CD4-positive, alpha-beta T cell treated with Interferon alpha-2 for 1 hour (primary cell): ENCODE measurements around the gene PARM1.
"Not testable (repeated sequence)": the region's sequence is repeated elsewhere in the genome, so short reads cannot be mapped to it uniquely, and the experiment has no call there.

Experiments used
- DNase-seq, 2 donors: peaks; one replicate each; pipeline ENCODE4 v3.0.0-alpha.2; 2020 to 2022

PARM1 gene

DNA sequence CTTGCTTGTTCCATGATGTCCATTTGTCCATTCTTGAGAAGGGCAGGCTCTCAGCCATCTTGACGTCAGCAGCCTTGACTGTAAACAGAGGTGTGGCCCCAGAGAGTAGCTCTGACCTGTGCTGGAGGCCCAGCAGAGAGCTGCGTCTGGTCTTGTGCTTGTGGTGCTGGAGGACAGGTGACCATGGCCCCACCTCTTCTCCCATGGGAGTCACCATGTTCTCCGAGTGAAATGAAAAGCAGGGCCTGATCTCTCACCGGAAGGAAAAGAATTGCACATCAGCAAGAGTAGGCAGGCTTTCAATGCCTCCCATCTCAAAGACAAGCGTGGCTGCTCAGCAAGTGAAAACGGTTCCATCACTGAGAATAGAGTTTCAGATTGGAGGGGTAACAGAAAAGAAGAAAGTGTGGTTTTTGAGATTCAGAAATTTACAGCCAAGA is 11.5 kb downstream of the PARM1 start:
- no peak for DNase-seq

DNA sequence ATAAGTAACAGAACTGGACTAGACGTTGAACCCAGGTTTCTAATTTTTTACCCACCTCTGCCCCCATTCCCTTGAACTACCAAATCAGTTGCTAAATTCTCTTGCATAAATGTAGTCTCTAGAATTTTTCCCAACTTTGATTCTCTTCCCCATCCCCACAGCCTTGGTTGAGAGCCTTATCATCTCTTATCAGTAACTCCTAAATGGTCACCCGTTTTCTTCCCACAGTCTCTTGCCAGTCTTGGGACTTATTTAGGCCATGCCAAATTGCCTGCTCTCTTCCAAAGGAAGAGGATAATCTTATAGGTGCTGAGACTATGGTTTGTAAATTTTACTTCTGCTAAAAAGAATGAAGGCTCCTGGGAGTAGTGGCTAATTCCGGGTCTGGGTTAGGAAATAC is 13.3 kb downstream of the PARM1 start:
- no peak for DNase-seq

DNA sequence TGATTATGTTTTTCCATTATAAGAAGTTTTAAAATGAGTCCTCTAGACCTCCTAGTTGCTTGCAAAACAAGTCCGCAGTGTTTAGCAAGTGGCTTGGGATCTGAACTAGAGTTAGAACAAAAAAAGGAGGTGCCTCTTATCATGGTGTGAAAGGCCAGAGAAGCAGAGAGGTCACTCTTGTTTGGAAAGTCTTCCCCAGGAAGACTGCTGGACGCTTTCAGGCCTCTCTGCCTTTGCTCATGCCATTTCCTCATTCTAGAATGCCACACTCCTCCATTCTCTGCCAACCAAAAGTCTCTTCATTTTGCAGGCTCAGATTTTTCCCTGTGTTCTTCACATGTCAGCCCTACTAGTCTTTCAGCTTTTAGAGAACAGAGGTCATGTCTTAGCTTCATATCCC is 14.9 kb downstream of the PARM1 start:
- no peak for DNase-seq

DNA sequence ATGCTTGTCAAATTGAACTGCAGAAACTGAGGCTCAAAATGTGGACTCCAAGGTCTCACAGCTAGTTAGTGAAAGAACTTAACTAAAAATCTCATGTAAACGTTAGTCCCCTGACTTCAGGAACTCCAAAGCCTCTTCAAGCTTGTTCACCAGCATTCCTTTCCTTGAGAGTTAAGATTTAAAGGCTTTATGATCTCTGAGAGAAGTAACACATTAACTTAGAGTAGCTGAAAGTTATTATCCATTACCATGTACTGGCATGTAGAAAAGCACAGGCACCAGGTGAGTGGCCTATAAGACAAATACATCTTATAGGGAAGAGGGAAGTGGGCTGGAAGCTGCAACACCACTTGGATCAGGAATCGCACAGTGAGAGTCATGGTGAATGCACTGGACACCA is 15.3 kb downstream of the PARM1 start:
- DNase-seq, result no peak

DNA sequence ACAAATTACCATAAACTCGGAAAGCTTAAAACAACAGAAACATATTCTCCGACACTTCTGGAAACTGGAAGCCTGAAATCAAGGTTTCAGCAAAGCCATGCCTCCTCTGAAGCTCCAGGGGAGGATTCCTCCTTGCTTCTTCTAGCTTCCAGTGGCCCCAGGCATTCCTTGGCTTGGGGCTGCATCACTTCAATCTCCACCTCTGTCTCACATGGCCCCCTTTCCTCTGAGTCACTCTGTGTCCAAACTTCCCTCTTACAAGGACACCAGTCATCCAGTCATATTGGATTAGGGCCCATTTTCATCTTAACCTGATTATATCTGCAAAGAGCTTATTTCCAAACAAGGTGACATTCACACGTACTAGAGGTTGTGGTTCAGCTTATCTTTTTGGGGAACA is 17.3 kb downstream of the PARM1 start:
- DNase-seq, result no peak

DNA sequence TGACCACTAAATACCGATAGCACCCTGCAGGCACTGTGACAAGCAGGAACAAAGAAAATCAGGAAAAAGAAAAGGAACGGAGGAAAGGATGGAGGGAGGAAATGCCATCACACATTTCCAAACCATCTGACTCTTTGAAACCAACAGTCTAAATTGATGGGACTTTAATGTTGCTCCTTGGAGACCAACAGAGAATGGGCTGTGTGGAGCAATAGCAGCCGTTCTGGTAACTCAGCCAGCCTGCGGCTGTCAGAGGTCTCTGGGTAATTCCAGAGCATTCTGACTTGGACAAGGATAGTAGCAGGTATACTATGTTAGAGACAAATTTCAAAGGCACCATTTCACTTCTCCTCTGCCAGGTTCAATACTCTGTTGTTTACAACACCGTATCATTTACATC is 18.0 kb downstream of the PARM1 start:
- DNase-seq, result no peak

DNA sequence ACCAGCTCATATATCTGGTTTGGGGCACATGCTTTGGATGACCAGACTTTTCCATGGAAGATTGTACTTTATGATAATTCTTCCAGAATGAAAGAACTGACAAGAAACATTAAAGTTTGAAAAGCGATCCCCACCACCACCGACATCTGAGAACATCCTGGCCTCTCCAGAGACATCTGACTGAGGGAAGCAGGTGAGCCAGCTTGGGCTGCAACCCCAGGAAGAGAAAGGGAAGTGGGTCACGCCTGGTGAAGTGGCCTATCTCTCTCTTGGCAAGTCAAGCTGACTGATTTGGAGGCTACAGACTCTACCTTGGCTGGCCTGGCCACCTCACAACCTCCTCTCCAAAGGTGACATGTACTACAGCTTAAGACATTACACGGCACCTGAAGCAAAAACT is 20.7 kb downstream of the PARM1 start:
- DNase-seq, result no peak

DNA sequence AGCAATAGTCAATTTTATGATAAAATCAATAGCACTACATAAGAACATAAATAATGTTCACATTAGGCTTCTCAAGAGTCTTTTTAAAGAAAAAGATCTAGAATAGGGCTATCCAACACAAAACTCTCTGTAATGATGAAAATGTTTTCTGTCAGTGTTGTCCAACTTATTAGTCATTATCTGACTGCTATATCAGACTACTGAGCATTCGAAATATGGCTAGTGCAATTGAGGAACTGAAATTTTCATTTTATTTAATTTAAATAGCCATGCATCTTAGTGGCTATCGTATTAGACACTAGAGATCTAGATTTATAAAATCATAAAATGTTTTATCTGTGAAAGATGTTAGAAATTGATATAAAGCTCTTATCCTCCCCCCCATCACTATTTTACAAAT is 26.0 kb downstream of the PARM1 start:
- no peak for DNase-seq

DNA sequence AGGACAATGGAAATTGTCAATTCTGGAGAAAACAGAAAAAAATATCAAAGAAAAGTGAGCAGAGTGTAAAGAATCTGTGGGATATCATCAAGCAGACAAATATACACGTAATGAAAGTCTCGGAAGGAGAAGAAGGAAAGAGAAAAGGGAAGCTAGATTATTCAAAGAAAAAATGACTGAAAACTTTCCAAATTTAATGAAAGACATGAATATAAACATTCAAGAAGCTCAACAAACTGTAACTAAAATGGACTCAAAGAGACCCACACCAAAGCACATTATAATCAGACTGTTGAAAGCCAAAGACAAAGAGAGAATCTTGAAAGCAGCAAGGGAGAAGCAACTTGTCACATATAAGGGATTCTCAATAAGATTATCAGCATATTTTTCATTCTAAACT is 28.3 kb downstream of the PARM1 start:
- DNase-seq, result no peak

DNA sequence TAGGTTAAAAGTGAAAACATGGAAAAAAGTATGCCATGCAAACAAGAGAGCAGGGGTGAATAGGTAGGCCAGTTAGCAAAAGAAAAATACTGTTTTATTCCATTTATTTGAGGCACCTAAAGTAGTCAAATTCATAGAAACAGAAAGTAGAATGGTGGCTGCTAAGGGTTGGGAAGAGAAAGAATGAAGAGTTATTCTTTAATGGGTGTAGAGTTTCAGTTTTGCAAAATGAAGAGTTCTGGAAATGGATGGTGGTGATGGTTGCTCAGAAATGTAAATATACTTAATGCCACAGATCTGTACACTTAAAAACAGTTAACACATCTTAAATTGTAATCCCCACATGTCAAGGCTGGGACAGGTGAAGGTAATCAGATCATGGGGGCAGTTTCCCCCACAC is 29.7 kb downstream of the PARM1 start:
- DNase-seq, result no peak

DNA sequence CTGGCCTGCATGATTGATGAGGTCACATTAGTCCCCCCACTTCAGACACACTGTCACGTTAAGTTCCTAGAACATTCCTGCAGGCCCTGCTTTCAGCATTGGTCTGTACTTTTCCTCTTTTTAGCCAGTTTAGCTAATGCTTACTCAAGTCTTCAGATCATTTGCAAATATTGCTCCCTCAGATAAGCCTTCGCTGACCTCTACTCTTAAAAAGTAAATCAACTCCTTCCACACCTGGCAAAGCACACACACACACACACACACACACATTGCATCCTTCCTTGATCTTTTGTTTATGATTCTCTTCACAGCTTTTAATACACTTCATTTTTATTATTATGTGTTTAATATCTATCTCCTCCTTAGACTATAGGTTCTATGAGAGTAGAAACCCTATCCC is 31.4 kb downstream of the PARM1 start:
- no peak for DNase-seq

DNA sequence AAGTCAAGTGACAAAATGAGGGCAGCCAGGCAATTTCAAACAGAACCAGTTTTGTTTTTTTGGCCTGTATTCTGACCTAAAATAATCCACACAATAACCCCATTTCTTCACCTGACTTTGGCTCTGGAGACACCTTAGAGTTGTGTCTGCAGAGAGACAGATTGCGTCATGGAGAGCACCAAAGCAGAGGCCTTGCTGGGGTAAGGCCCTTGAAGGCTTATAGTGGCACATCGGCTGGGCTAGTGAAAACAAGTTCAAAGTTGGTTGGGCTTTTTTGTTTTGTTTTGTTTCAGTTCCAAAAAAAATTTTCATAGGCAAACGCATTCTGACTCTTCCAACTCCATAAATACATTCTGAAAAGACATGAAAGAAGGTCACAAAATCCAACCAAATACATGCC is 34.4 kb downstream of the PARM1 start:
- no peak for DNase-seq

DNA sequence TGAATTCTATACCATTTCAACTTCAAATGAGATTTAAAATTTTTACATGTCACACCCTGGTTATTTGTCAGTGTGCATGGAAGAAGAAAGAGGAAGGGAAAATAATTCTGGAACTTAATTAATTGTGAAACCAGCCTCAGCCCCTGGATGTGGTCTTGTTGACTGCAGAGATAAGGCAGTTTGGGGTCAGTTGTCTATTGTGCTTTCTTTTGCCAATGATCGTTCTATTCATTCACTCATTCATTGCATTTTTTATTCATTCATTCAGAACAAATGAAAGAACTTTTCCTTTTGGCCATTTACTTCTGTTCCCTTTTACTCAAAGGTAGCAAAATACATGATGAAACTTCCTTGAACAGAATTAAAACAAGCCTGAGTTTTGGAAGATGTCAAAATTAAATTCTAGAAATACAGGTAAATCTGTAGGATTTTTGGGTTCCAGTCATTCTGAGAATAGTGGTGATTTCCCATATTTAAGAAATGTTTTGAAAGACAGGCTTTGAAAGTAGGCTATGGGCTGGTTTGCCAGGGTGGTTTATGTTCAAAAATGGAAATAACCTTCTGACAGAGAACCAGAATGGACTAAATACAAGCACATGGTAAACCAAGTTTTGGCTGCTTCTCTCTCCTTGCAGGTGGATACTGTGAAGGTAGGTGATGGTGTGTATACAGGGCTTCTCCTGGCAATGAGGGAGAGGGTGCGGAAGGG is 35.7 kb downstream of the PARM1 start:
- no peak for DNase-seq

DNA sequence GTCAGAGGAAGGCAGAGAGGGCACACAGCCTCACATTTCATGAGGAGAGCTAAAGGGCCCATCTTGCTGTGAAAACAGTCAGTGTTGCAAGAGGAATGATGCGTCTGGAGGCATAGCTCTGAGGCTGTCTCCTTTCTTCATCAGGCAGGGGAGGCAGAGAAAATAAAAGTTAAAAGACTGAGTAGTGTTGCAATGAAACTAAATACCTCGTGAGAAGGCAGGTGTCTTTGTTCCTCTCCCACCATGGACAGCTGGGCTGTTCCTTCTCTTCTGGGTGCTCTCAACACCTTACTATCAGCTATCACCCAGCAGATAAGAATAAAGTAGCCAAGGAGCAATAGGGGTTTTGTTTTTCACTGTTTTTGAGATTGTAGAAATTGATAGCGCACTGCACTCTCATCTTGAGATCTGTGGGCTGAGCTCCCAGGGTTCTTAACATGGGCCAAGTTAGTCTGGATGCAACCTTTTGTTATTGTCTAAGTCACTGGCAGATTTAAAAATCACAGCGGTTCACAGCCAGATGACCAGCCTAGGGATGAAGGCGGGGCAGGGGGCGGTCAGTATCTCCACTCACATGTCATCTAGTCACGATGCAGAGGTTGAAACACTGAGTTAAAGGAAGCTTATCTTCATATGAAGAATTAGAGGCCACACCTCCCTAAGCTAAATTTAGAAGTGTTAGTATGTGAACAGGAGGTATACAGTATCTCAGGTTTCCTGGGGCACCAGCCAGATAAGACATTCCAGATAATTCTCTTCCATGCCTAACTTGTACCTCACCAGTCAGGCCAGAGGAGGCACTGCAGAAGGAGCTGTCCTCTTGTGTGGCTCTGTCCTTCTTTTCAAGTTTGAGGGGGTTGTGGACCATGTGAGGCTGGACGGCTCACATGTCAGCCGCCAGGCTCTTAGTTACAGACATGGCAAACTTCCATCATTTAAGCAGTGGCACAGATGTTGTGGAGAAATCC is 36.9 kb downstream of the PARM1 start:
- no peak for DNase-seq

DNA sequence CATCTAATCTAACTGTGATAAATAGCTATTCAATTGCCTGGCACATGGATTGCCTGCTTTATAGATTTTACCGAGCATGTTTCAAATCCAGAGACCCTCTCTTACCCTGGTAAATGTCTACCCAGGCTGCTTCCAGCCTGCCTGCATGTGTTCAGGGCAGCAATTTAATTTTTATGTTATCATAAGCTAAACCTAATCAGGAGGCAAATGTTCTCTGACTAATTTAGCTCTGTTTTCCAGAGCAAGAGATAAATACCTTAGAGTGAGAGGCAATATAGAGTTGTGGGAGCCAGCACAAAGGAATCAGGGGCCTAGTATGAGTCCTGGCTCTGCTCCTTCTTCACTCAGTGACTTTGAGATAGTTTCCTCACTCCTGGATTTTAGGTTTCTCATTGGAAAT is 37.7 kb downstream of the PARM1 start:
- no peak for DNase-seq

DNA sequence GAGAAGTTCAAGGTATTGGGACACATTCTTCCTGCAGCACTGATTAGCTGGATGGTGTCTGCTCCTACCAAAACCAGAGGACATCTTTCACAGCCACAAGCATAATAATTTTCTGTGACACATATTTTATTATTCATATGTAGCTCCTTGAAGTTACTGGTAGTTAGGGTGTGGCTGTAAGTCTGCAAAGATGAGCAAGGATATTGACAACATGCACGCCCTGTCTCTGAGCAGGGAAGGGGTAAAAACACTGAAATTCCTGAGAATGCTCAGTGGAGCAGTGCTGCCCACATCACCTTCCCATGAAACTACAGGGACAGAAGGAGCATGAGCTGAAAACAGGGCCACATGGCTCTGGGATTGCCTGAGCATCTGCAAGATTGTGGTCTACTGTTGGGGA is 38.9 kb downstream of the PARM1 start:
- DNase-seq, result no peak

DNA sequence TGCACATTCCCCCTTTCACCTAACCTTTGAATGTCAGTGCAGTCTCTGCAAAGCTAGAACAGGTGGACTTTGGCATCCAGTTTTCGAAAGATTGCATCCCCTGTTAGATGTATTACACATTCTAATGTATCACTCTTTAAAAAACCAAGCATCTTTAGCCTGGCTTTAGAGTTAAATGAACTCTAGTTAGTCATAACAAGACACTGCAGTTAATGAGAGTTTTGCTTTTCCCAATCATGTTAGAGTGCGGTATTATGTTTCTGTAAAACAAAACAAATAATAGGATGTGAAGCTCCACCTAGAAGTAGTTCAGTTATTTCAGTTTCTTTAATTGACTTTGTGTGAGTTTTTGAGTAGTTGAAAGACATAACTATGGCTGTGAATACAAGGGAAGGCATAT is 42.2 kb downstream of the PARM1 start:
- no peak for DNase-seq

DNA sequence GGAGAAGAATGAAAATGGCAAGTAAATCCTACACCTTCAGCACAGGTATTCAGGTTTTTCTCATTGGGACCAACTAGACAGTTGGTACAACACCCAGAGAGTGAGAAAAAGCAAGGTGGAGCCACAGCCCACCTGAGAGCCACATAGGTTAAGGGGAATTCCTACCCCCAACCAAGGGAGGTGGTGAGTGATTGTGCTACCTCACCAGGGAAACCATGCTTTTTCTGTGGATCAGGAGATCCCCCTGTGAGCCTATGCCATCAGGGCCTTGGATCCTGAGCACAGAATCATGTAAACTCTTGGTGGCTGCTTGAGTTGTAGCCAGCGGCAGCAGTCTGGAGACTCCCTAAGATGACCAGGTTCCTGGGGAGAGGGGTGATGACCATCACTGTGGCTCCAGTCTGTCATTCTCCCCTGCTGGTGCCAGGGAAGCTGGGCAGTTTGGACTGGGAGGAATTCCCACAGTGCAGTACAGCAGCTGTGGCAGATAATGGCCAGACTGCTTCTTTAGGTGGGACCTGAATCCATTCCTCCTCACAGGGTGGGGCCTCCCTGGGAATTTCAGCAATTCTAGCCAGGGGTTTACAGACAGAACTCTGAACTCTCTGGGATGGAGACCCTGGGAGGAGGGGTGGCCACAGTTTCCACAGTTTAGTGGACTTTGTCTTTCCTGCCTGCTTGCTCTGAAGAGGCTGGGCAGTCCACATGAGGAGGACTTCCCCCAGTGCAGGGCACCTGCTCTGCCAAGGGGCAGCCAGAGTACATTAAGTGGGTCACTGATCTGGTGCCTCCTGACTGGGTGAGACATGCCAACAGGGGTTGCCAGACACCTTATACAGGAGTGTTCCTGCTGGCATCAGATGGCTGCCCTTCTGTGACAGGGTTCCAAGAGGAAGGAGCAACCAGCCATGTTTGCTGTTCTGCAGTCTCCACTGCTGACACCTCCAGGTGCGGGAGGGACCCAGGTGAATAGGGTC is 43.2 kb downstream of the PARM1 start:
- no peak for DNase-seq

DNA sequence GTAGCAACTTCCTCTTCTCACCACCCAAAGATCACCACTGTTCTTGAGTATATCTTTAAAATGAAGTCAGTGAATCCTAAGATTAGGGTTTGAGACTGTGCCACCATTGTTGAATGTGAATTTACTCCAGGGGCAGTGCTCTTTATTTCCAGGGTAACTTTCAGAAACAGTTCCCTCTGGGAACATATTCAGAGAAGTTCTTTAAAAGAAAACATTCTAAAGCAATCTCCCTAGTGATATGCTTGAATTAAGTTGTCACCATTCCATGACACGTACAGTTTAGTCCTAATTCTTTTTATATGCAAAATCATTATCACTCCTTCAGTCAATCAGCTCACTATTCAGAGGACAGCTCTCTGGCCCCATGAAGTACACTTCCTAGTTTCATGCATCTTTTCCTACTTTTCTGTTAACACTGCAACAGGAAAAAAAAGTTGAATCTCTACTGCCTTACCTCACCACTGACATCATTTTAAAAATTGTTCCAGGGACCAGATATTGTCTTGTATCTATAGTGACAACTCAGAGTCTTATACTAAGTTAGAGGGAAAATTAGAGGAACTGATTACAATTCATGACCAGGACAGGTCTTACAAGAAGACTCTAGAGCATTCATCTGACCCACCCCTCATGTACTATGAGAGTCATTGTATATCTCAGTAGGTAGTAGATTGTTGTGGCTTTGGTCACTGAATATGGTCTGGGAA is 49.8 kb downstream of the PARM1 start:
- DNase-seq, result no peak

DNA sequence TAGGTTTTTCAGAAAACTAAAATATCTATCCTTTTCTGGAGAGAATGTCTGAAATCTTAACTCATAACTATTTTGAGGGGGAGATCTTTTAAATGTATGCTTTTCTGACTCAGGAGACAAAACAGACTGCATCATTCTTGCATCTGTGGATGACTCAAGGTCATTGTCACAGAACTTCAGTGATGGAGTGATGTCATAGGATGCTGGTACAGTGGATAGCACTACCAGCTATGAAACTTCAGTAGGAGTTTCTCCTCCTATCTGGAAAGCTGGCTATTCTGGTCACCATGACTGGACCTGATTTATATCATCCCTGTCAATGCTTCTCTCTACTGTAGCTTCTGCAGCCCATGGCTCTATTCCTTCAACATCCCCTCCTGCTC is 50.3 kb downstream of the PARM1 start:
- no peak for DNase-seq

DNA sequence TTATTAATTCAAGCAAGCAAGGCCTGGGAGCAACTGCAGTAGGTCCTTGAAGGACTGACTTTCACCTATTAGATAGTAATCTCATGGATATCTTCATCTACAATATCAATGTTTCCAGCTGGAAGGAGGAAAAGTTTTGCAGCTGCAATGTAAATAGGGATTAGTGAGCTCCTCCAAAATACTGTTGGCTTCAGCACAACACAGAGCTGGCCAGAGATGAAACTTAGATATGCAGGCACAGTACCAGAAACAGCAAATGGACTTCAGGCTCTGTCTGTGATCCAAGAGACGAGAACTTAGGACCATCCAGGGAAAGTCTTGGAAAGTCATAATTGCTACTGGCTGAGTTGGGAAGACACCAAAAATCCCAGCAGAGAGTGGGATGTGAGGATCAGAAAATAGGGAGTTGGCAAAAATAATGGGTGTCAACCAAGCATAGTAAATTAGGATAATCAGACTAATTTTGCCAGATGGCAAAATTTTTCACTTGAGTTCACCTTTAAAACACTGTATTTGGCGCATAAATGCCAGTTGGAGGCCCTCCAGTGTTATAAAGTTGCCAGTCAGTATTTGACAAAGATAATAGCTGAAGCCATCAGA is 57.5 kb downstream of the PARM1 start:
- DNase-seq, result no peak

DNA sequence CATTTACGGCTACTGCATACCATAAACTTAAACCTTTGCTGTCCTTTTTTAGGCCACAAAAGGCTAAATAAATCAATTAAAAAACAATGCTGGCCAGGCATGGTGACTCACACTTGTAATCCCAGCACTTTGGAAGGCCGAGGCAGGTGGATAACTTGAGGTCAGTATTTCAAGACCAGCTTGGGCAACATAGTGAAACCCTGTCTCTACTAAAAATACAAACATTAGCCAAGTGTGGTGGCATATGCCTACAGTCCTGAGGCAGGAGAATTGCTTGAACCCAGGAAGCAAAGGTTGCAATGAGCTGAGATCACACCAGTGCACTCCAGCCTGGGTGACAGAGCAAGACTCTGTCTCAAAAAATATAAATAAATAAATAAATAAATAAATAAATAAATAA is 61.5 kb downstream of the PARM1 start:
- DNase-seq, result not testable (repeated sequence)
